ENCODE measurements around the gene PLEKHA7. TPM values are rescaled to one million over a fixed set of nuclear protein-coding genes. Genes with fewer than 3 reads are reported as not detected.

PLEKHA7 gene
- total and polyA plus RNA-seq, 2 donors from 2014 or later: 24.4 to 65.7 TPM

GRCh38 chr11:16825968-16826367 is 188.2 kb downstream of the PLEKHA7 start:
- no peak for DNase-seq
- H3K36me3 ChIP-seq (ENCODE audit: control insufficient read depth in 2 of 3, insufficient read depth in 3 of 3, low read length in 3 of 3): peaks cover 0 to 26% (median 15%) of the 10 kb centered on the region in 3 donors
- intact Hi-C loops (cut with DNase I): loop anchor here (10.0 kb wide), 1 partner anchor 239 kb away; no protein-coding TSS in a partner anchor
- H3K27me3 ChIP-seq (ENCODE audit: control insufficient read depth, insufficient read depth, low read length): no peaks in the 10 kb centered on the region
- H3K4me3 ChIP-seq (ENCODE audit: low read length in 3 of 3): no peak overlapping the region
- no peaks in the 10 kb centered on the region for H3K9me3 ChIP-seq (ENCODE audit: control insufficient read depth in 2 of 3, insufficient read depth in 1 of 3, low read length in 3 of 3)
- no peak for FAIRE-seq
- TF ChIP-seq CTCF (IDR thresholded peaks at IDR 0.05; ENCODE audit: borderline replicate concordance, extremely low read depth, insufficient read depth): no peak
- H3K4me1 ChIP-seq (ENCODE audit: control insufficient read depth in 2 of 3, insufficient read depth in 2 of 3, low read depth in 1 of 3, low read length in 3 of 3): peaks cover 0 to 2% (median 2%) of the 10 kb centered on the region in 3 donors
- no peak overlapping the region for H3K27ac ChIP-seq (ENCODE audit: low read depth in 2 of 2, low read length in 2 of 2)
- H3K9ac ChIP-seq (ENCODE audit: low read length in 3 of 3): no peak overlapping the region

- DNase-seq (no peak), FAIRE-seq (no peak)
- no peak for TF ChIP-seq CTCF (IDR thresholded peaks at IDR 0.05; ENCODE audit: borderline replicate concordance, extremely low read depth, insufficient read depth)
- Histone ChIP-seq H3K4me3 (ENCODE audit: low read length in 3 of 3) (no peak overlapping the region), H3K36me3 (ENCODE audit: control insufficient read depth in 2 of 3, insufficient read depth in 3 of 3, low read length in 3 of 3) (peaks cover 0 to 26% (median 15%) of the 10 kb centered on the region in 3 donors), H3K27ac (ENCODE audit: low read depth in 2 of 2, low read length in 2 of 2) (no peak overlapping the region), H3K9ac (ENCODE audit: low read length in 3 of 3) (no peak overlapping the region), H3K9me3 (ENCODE audit: control insufficient read depth in 2 of 3, insufficient read depth in 1 of 3, low read length in 3 of 3) (no peaks in the 10 kb centered on the region), H3K27me3 (ENCODE audit: control insufficient read depth, insufficient read depth, low read length) (no peaks in the 10 kb centered on the region), H3K4me1 (ENCODE audit: control insufficient read depth in 2 of 3, insufficient read depth in 2 of 3, low read depth in 1 of 3, low read length in 3 of 3) (peaks cover 0 to 10% (median 8%) of the 10 kb centered on the region in 3 donors)
- intact Hi-C loops (cut with DNase I): loop anchor here (10.0 kb wide), 1 partner anchor 240 kb away; no protein-coding TSS in a partner anchor
These were observed 189.1 kb downstream of the PLEKHA7 start for GRCh38 chr11:16825101-16825500.

GRCh38 chr11:16820324-16821092 is 193.7 kb downstream of the PLEKHA7 start:
- peak; percentile 81 to 88 (median 84) for DNase-seq
- H3K4me3 ChIP-seq (ENCODE audit: low read length in 3 of 3): no peak overlapping the region
- intact Hi-C loops (cut with DNase I): loop anchor here (10.0 kb wide), 1 partner anchor 244 kb away; no protein-coding TSS in a partner anchor

More at GRCh38 chr11:16820324-16821092, 193.7 kb downstream of the PLEKHA7 start:
- Histone ChIP-seq H3K9ac (ENCODE audit: low read length in 3 of 3) (no peak overlapping the region), H3K9me3 (ENCODE audit: control insufficient read depth in 2 of 3, insufficient read depth in 1 of 3, low read length in 3 of 3) (no peaks in the 10 kb centered on the region), H3K36me3 (ENCODE audit: control insufficient read depth in 2 of 3, insufficient read depth in 3 of 3, low read length in 3 of 3) (peaks cover 0 to 23% (median 7%) of the 10 kb centered on the region in 3 donors), H3K27me3 (ENCODE audit: control insufficient read depth, insufficient read depth, low read length) (no peaks in the 10 kb centered on the region), H3K4me1 (ENCODE audit: control insufficient read depth in 2 of 3, insufficient read depth in 2 of 3, low read depth in 1 of 3, low read length in 3 of 3) (peaks cover 0 to 12% (median 8%) of the 10 kb centered on the region in 3 donors), H3K27ac (ENCODE audit: low read depth in 2 of 2, low read length in 2 of 2) (no peak overlapping the region)
- no peak for FAIRE-seq
- TF ChIP-seq CTCF (IDR thresholded peaks at IDR 0.05; ENCODE audit: borderline replicate concordance, extremely low read depth, insufficient read depth): peak; percentile 81
